Measurements from ENCODE around the gene PRKRIP1. TPM values are rescaled to one million over a fixed set of nuclear protein-coding genes. Genes with fewer than 3 reads are reported as not detected.
"Not testable (repeated sequence)": the region's sequence is repeated elsewhere in the genome, so short reads cannot be mapped to it uniquely, and the experiment has no call there.

Gene PRKRIP1
- total RNA-seq, 1 donor from 2014 or later: 44.8 TPM

- no peak overlapping the region for H3K27ac Mint-ChIP-seq
- H3K36me3 Mint-ChIP-seq (ENCODE audit: insufficient read depth): peaks cover 23% of the 10 kb centered on the region
- H3K27me3 Mint-ChIP-seq: no peaks in the 10 kb centered on the region
- peaks cover 9% of the 10 kb centered on the region for H3K4me1 Mint-ChIP-seq (ENCODE audit: low read depth)
- no peak overlapping the region for H3K4me3 Mint-ChIP-seq (ENCODE audit: low read depth)
- H3K9me3 Mint-ChIP-seq (ENCODE audit: low read depth): no peaks in the 10 kb centered on the region
- no peak for DNase-seq (ENCODE audit: low spot score, unreplicated experiment)
- TF ChIP-seq CTCF (IDR thresholded peaks at IDR 0.05; ENCODE audit: unreplicated experiment): no peak
These were observed 4.2 kb downstream of the PRKRIP1 start for GRCh38 chr7:102400360-102400759.

GRCh38 chr7:102403563-102403962 is 7.4 kb downstream of the PRKRIP1 start:
- no peak for TF ChIP-seq CTCF (IDR thresholded peaks at IDR 0.05; ENCODE audit: unreplicated experiment)
- peaks cover 45% of the 10 kb centered on the region for H3K36me3 Mint-ChIP-seq (ENCODE audit: insufficient read depth)
- H3K4me1 Mint-ChIP-seq (ENCODE audit: low read depth): no peaks in the 10 kb centered on the region
- H3K27ac Mint-ChIP-seq: no peak overlapping the region
- H3K9me3 Mint-ChIP-seq (ENCODE audit: low read depth): no peaks in the 10 kb centered on the region
- no peak overlapping the region for H3K4me3 Mint-ChIP-seq (ENCODE audit: low read depth)
- DNase-seq (ENCODE audit: low spot score, unreplicated experiment): no peak
- H3K27me3 Mint-ChIP-seq: no peaks in the 10 kb centered on the region

- DNase-seq (ENCODE audit: low spot score, unreplicated experiment): no peak
- peak overlapping the region; percentile 37 for H3K27ac Mint-ChIP-seq
- H3K36me3 Mint-ChIP-seq (ENCODE audit: insufficient read depth): peaks cover 49% of the 10 kb centered on the region
These were observed 8.1 kb downstream of the PRKRIP1 start for GRCh38 chr7:102404005-102404861.

GRCh38 chr7:102404862-102405188 is 8.7 kb downstream of the PRKRIP1 start:
- H3K27me3 Mint-ChIP-seq; DNase-seq (ENCODE audit: low spot score, unreplicated experiment); H3K9me3 Mint-ChIP-seq (ENCODE audit: low read depth); H3K27ac Mint-ChIP-seq; H3K4me1 Mint-ChIP-seq (ENCODE audit: low read depth); H3K4me3 Mint-ChIP-seq (ENCODE audit: low read depth): not testable (repeated sequence)
- H3K36me3 Mint-ChIP-seq (ENCODE audit: insufficient read depth): peaks cover 52% of the 10 kb centered on the region

More at GRCh38 chr7:102404005-102404861, 8.1 kb downstream of the PRKRIP1 start:
- Mint-ChIP-seq H3K9me3 (ENCODE audit: low read depth) (no peaks in the 10 kb centered on the region), H3K4me3 (ENCODE audit: low read depth) (no peak overlapping the region), H3K27me3 (no peaks in the 10 kb centered on the region), H3K4me1 (ENCODE audit: low read depth) (no peaks in the 10 kb centered on the region)
- peak; percentile 67 for TF ChIP-seq CTCF (IDR thresholded peaks at IDR 0.05; ENCODE audit: unreplicated experiment)

GRCh38 chr7:102407910-102408309 is 11.7 kb downstream of the PRKRIP1 start:
- H3K9me3 Mint-ChIP-seq (ENCODE audit: low read depth): peaks cover 7% of the 10 kb centered on the region
- no peak overlapping the region for H3K27ac Mint-ChIP-seq
- no peaks in the 10 kb centered on the region for H3K4me1 Mint-ChIP-seq (ENCODE audit: low read depth)
- no peaks in the 10 kb centered on the region for H3K27me3 Mint-ChIP-seq
- TF ChIP-seq CTCF (IDR thresholded peaks at IDR 0.05; ENCODE audit: unreplicated experiment): no peak
- peaks cover 58% of the 10 kb centered on the region for H3K36me3 Mint-ChIP-seq (ENCODE audit: insufficient read depth)
- no peak overlapping the region for H3K4me3 Mint-ChIP-seq (ENCODE audit: low read depth)
- DNase-seq (ENCODE audit: low spot score, unreplicated experiment): no peak

- H3K36me3 Mint-ChIP-seq (ENCODE audit: insufficient read depth): peaks cover 60% of the 10 kb centered on the region
- not testable (repeated sequence) for DNase-seq (ENCODE audit: low spot score, unreplicated experiment); H3K27ac Mint-ChIP-seq; H3K9me3 Mint-ChIP-seq (ENCODE audit: low read depth); H3K27me3 Mint-ChIP-seq; H3K4me1 Mint-ChIP-seq (ENCODE audit: low read depth); H3K4me3 Mint-ChIP-seq (ENCODE audit: low read depth)
These were observed 12.4 kb downstream of the PRKRIP1 start for GRCh38 chr7:102408530-102408929.
